Ascending aorta (tissue), 2 donors: ENCODE results near the gene KCNQ1. TPM values are rescaled to one million over a fixed set of nuclear protein-coding genes. Genes with fewer than 3 reads are reported as not detected.
A peak's percentile ranks its signal among the peaks of the same experiment; 100 is the strongest.

Source experiments
- DNase-seq, 2 donors: peaks; one replicate each; pipeline ENCODE4 v3.0.0-alpha.2; 2019; ENCODE audit warnings: low spot score in 2 of 2
- H3K27ac ChIP-seq, 2 donors: fragments of 200-600 bp; sonication (generic); one replicate each; pipeline ENCODE4 v1.5.1; 2016 to 2017; ENCODE audit warnings: mild to moderate bottlenecking in 1 of 2
- H3K27me3 ChIP-seq: fragments of 200-600 bp; sonication (generic); one replicate; pipeline ENCODE4 v1.5.1; 2017
- H3K36me3 ChIP-seq, 2 donors: fragments of 200-600 bp; sonication (generic); one replicate each; pipeline ENCODE4 v1.5.1; 2016
- H3K4me1 ChIP-seq, 2 donors: fragments of 200-600 bp; sonication (generic); one replicate each; pipeline ENCODE4 v1.5.1; 2016 to 2017; ENCODE audit warnings: mild to moderate bottlenecking in 1 of 2
- H3K4me3 ChIP-seq, 2 donors: fragments of 200-600 bp; sonication (generic); one replicate each; pipeline ENCODE4 v1.5.1; 2016 to 2017; ENCODE audit warnings: mild to moderate bottlenecking in 1 of 2
- H3K9me3 ChIP-seq, 2 donors: fragments of 200-600 bp; sonication (generic); one replicate each; pipeline ENCODE4 v1.5.1; 2016
- CTCF ChIP-seq, 3 experiments: fragments of 200-600 bp in 2 of 3; fragments of 450-650 bp in 1 of 3; sonication (generic) in 2 of 3; IDR thresholded peaks; one replicate each; pipeline ENCODE4 v1.5.1; 2016 to 2019; ENCODE audit warnings: antibody characterized with exemption in 3 of 3, mild to moderate bottlenecking in 1 of 3, moderate library complexity in 1 of 3
- intact Hi-C: fragments of 100-400 bp; cut with DNase I; formaldehyde crosslinking; loops from one replicate; pipeline ENCODE4 v1.15.1; 2023
- total RNA-seq: library from RNA; depleted of rRNA; stranded (reverse); fragments of >200 nt; gene quantifications from one replicate; pipeline ENCODE4 v1.1.0, GENCODE V29; 2016

KCNQ1 gene
- total RNA-seq, 1 donor from 2014 or later: 2.3 TPM

GRCh38 chr11:2825261-2825888, 380.6 kb downstream of the KCNQ1 start:
- H3K36me3 ChIP-seq: no peaks in the 10 kb centered on the region
- peak overlapping the region; percentile 84 to 94 for H3K27ac ChIP-seq
- intact Hi-C loops: loop anchor here (2.0 to 5.0 kb wide), 4 partner anchors 33 to 963 kb away; partner anchors contain the start of genes KCNQ1OT1 and NAP1L4
- H3K4me1 ChIP-seq: peaks cover 13 to 28% of the 10 kb centered on the region in 2 donors
- DNase-seq: peak in 1 of 2 donors; percentile 89
- no peaks in the 10 kb centered on the region for H3K9me3 ChIP-seq
- TF ChIP-seq CTCF (IDR thresholded peaks at IDR 0.05): no peak
- peak overlapping the region in 1 of 2 donors; percentile 40 for H3K4me3 ChIP-seq
- no peaks in the 10 kb centered on the region for H3K27me3 ChIP-seq

GRCh38 chr11:2825889-2826678, 381.3 kb downstream of the KCNQ1 start:
- H3K4me1 ChIP-seq: peaks cover 13 to 28% of the 10 kb centered on the region in 2 donors
- H3K27me3 ChIP-seq: no peaks in the 10 kb centered on the region
- H3K27ac ChIP-seq: peak overlapping the region; percentile 84 to 94
- peak; percentile 78 to 95 for DNase-seq
- H3K9me3 ChIP-seq: no peaks in the 10 kb centered on the region
- no peak for TF ChIP-seq CTCF (IDR thresholded peaks at IDR 0.05)
- intact Hi-C loops: loop anchor here (1.0 to 5.0 kb wide), 6 partner anchors 34 to 964 kb away; partner anchors contain the start of genes CDKN1C, KCNQ1OT1 and NAP1L4
- peak overlapping the region in 1 of 2 donors; percentile 40 for H3K4me3 ChIP-seq
- H3K36me3 ChIP-seq: no peaks in the 10 kb centered on the region

- no peaks in the 10 kb centered on the region for H3K9me3 ChIP-seq
- H3K4me3 ChIP-seq: peak overlapping the region in 1 of 2 donors; percentile 40
- no peak for TF ChIP-seq CTCF (IDR thresholded peaks at IDR 0.05)
- no peak for DNase-seq
- H3K36me3 ChIP-seq: no peaks in the 10 kb centered on the region
- peaks cover 13 to 28% of the 10 kb centered on the region in 2 donors for H3K4me1 ChIP-seq
- intact Hi-C loops: loop anchor here (1.0 to 5.0 kb wide), 5 partner anchors 34 to 964 kb away; partner anchors contain the start of genes CDKN1C and NAP1L4
- H3K27me3 ChIP-seq: no peaks in the 10 kb centered on the region
- peak overlapping the region; percentile 84 to 94 for H3K27ac ChIP-seq
Measured at GRCh38 chr11:2826679-2827056, 381.9 kb downstream of the KCNQ1 start.

GRCh38 chr11:2827256-2827655, 382.4 kb downstream of the KCNQ1 start:
- intact Hi-C loops: loop anchor here (5.0 kb wide), 3 partner anchors 35 to 965 kb away; partner anchors contain the start of gene NAP1L4
- no peak for TF ChIP-seq CTCF (IDR thresholded peaks at IDR 0.05)
- Histone ChIP-seq H3K27me3 (no peaks in the 10 kb centered on the region), H3K36me3 (no peaks in the 10 kb centered on the region), H3K9me3 (no peaks in the 10 kb centered on the region), H3K4me1 (peaks cover 13 to 28% of the 10 kb centered on the region in 2 donors), H3K27ac (peak overlapping the region; percentile 84 to 94), H3K4me3 (no peak overlapping the region)
- no peak for DNase-seq

GRCh38 chr11:2827792-2828191, 383.0 kb downstream of the KCNQ1 start:
- H3K36me3 ChIP-seq: no peaks in the 10 kb centered on the region
- no peak for DNase-seq
- H3K27me3 ChIP-seq: no peaks in the 10 kb centered on the region
- intact Hi-C loops: loop anchor here (5.0 kb wide), 3 partner anchors 35 to 965 kb away; partner anchors contain the start of gene NAP1L4
- H3K4me3 ChIP-seq: no peak overlapping the region
- peaks cover 13 to 28% of the 10 kb centered on the region in 2 donors for H3K4me1 ChIP-seq
- no peak overlapping the region for H3K27ac ChIP-seq
- no peaks in the 10 kb centered on the region for H3K9me3 ChIP-seq
- TF ChIP-seq CTCF (IDR thresholded peaks at IDR 0.05): no peak
